Left lung (tissue), 10 donors: ENCODE results near the gene TOP2A. TPM values are rescaled to one million over a fixed set of nuclear protein-coding genes. Genes with fewer than 3 reads are reported as not detected.
"Not testable (repeated sequence)": the region's sequence is repeated elsewhere in the genome, so short reads cannot be mapped to it uniquely, and the experiment has no call there.

Source experiments
- ATAC-seq: fragments of 200-7000 bp; cut with Tn5 transposase; one replicate; pipeline ENCODE4 v1.9.1; 2020; ENCODE audit warnings: moderate library complexity
- DNase-seq, 4 donors: peaks; one replicate each; pipeline ENCODE4 v3.0.0-alpha.2; 2013 to 2020
- H3K27ac ChIP-seq, 2 donors: fragments of 200-600 bp; sonication (generic) in 1 of 2; one replicate each; pipeline versions ENCODE4 v1.5.0 to v1.8.0; 2020 to 2021
- H3K27me3 ChIP-seq, 2 donors: fragments of 200-600 bp; sonication (generic) in 1 of 2; one replicate each; pipeline versions ENCODE4 v1.5.0 to v1.8.0; 2020 to 2021
- H3K36me3 ChIP-seq, 2 donors: fragments of 200-600 bp; sonication (generic) in 1 of 2; one replicate each; pipeline versions ENCODE4 v1.5.0 to v1.8.0; 2020 to 2021
- H3K4me1 ChIP-seq, 2 donors: fragments of 200-600 bp; one replicate each; pipeline ENCODE4 v1.8.0; 2021
- H3K4me3 ChIP-seq, 2 donors: fragments of 200-600 bp; sonication (generic) in 1 of 2; one replicate each; pipeline versions ENCODE4 v1.5.0 to v1.8.0; 2020 to 2021; ENCODE audit warnings: mild to moderate bottlenecking in 1 of 2
- H3K9me3 ChIP-seq, 2 donors: fragments of 200-600 bp; sonication (generic) in 1 of 2; one replicate each; pipeline versions ENCODE4 v1.5.0 to v1.8.0; 2020 to 2021
- intact Hi-C, 2 donors: fragments of 100-400 bp; cut with DNase I; formaldehyde crosslinking; loops; one replicate each; pipeline versions ENCODE4 v1.11.2 to v1.14.2; 2022
- polyA plus RNA-seq, 6 donors: library from polyadenylated mRNA; unstranded; fragments of 120-200 nt; gene quantifications; one replicate each; pipeline ENCODE4 v1.2.1, GENCODE V29; 2013; ENCODE audit not compliant: insufficient read length in 6 of 6
- total RNA-seq, 2 donors: library from RNA; stranded (reverse); fragmentation: NEBNext Ultra II Directional; extraction: Animal tissue kit (Norgen Biotek cat#: 25700); gene quantifications; one replicate each; pipeline ENCODE4 v1.2.1, GENCODE V29; 2021
- TF ChIP-seq, protein P1 (sequence below), 2 donors: fragments of 200-600 bp; sonication (generic) in 1 of 2; IDR thresholded peaks; one replicate each; pipeline versions ENCODE4 v1.5.0 to v1.8.0; 2021; ENCODE audit warnings: antibody characterized with exemption in 2 of 2
- donor health status: DM: no; HTN: yes; CAD: no.
- donor health status: DM: no; HTN: no; CAD: no.

The TOP2A gene
- total and polyA plus RNA-seq, 8 donors, result 18.1 to 314 (median 139) TPM

DNA sequence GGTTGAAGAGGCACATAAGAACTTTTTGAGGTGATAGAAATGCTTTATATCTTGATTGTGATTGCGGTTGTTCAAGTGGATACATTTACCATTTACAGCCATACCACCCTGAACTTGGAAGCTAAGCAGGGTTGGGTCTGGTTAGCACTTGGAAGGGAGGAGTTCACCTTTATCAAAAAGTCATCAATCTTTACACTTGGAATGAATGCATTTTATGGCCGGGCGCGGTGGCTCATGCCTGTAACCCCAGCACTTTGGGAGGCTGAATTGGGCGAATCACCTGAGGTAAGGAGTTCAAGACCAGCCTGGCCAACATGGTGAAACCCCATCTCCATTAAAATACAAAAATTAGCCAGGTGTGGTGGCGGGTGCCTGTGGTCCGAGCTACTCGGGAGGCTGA is 43.7 kb downstream of the TOP2A start:
- ATAC-seq (no peak), DNase-seq (no peak)
- H3K27ac ChIP-seq, result no peak overlapping the region
- TF ChIP-seq, protein P1, sequence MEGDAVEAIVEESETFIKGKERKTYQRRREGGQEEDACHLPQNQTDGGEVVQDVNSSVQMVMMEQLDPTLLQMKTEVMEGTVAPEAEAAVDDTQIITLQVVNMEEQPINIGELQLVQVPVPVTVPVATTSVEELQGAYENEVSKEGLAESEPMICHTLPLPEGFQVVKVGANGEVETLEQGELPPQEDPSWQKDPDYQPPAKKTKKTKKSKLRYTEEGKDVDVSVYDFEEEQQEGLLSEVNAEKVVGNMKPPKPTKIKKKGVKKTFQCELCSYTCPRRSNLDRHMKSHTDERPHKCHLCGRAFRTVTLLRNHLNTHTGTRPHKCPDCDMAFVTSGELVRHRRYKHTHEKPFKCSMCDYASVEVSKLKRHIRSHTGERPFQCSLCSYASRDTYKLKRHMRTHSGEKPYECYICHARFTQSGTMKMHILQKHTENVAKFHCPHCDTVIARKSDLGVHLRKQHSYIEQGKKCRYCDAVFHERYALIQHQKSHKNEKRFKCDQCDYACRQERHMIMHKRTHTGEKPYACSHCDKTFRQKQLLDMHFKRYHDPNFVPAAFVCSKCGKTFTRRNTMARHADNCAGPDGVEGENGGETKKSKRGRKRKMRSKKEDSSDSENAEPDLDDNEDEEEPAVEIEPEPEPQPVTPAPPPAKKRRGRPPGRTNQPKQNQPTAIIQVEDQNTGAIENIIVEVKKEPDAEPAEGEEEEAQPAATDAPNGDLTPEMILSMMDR (IDR thresholded peaks at IDR 0.05), result no peak
- intact Hi-C loops, result no loop called here
- no peaks in the 10 kb centered on the region for H3K4me1 ChIP-seq
- no peaks in the 10 kb centered on the region for H3K27me3 ChIP-seq
- H3K4me3 ChIP-seq, result no peak overlapping the region
- H3K9me3 ChIP-seq, result no peaks in the 10 kb centered on the region
- H3K36me3 ChIP-seq, result no peaks in the 10 kb centered on the region

- Histone ChIP-seq H3K4me1 (no peaks in the 10 kb centered on the region), H3K27me3 (no peaks in the 10 kb centered on the region), H3K4me3 (no peak overlapping the region), H3K27ac (no peak overlapping the region), H3K36me3 (no peaks in the 10 kb centered on the region), H3K9me3 (no peaks in the 10 kb centered on the region)
- ATAC-seq (peak; percentile 32), DNase-seq (no peak)
- intact Hi-C loops, result no loop called here
- TF ChIP-seq, protein P1 (IDR thresholded peaks at IDR 0.05), result no peak
Observed at GRCh38 chr17:40373324-40373723, 44.4 kb downstream of the TOP2A start.

DNA sequence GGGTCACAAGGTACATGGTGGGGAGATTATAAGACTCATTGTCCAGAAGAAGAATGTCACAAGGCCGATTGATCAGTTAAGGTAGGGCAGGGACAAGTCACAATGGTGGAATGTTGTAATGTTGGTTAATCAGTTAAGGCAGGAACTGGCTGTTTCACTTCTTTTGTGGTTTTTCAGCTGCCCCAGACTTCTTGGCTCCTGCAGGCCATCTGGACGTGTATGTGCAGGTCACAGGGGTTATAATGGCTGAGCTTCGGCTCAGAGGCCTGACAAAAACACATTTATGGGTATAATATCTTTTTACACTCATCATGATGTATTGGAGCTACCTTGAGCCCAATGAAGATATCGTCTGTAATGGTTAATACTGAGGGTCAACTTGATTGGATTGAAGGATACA is 45.1 kb downstream of the TOP2A start:
- DNase-seq, H3K4me3 ChIP-seq, H3K36me3 ChIP-seq, H3K4me1 ChIP-seq, H3K27me3 ChIP-seq, ATAC-seq, H3K9me3 ChIP-seq, H3K27ac ChIP-seq, intact Hi-C loops: not testable (repeated sequence)

GRCh38 chr17:40372031-40372430 is 45.7 kb downstream of the TOP2A start:
- Histone ChIP-seq H3K4me3 (no peak overlapping the region), H3K4me1 (no peaks in the 10 kb centered on the region), H3K27ac (no peak overlapping the region), H3K27me3 (no peaks in the 10 kb centered on the region), H3K9me3 (no peaks in the 10 kb centered on the region), H3K36me3 (no peaks in the 10 kb centered on the region)
- TF ChIP-seq, protein P1 (IDR thresholded peaks at IDR 0.05), result no peak
- no peak for DNase-seq
- ATAC-seq, result no peak
- intact Hi-C loops, result no loop called here

DNA sequence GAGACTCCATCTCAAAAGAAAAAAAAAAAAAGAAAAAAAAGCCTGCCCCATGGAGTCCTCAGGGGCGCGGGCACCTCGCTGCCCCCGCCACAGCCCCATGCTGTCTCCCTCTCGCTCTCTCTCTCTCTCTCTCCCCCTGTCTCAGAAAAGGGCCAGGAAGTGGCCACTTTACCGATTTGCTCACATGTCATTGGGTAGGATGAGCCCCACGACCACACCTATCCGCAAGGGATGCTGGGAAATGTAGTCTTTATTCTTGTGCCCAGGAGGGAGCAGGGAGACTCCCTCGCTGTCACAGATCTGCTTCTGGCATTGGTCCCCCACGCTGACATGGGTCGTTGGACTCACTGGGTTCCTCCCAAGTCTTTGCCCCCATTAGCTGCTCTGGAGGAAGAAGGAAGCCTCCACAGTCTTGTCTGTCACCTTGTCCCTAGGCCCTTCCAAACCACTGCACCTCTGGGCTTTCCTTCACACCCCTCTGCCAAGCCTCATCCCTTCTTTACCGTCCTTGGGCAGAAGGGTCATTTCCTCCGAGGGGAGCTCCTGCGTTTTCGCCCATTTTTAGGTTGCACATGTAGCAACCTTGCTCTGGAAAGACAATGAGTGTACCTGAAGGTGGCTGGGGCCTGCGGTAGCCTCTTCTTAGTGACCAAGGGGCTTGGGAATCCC is 46.3 kb downstream of the TOP2A start:
- no peak overlapping the region for H3K4me3 ChIP-seq
- no peaks in the 10 kb centered on the region for H3K4me1 ChIP-seq
- TF ChIP-seq, protein P1 (IDR thresholded peaks at IDR 0.05), result no peak
- ATAC-seq (peak; percentile 24), DNase-seq (no peak)
- H3K27ac ChIP-seq, result no peak overlapping the region
- no peaks in the 10 kb centered on the region for H3K9me3 ChIP-seq
- H3K27me3 ChIP-seq, result no peaks in the 10 kb centered on the region
- intact Hi-C loops, result no loop called here
- H3K36me3 ChIP-seq, result no peaks in the 10 kb centered on the region

DNA sequence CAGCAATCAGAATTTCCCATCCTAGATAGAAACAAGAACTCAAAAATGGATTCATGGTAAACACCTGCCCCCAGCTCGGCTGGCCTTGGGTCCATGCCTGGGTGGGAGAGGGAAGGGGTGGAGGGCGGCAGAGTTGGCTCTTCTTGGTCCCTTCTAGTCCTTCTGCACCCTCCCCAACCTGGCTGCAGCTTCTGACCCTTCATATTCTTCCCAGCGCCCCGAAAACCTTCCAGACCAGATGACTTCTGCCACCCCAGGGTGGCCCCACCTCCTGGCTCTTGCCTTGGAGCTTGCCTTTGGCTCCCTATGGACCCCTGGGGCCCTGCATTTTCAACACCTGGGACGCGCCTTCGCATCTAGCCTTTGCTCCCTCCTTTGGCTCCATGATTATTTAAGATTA is 47.8 kb downstream of the TOP2A start:
- Histone ChIP-seq H3K9me3 (no peaks in the 10 kb centered on the region), H3K27ac (no peak overlapping the region), H3K27me3 (no peaks in the 10 kb centered on the region), H3K4me1 (no peaks in the 10 kb centered on the region), H3K36me3 (no peaks in the 10 kb centered on the region), H3K4me3 (no peak overlapping the region)
- TF ChIP-seq, protein P1 (IDR thresholded peaks at IDR 0.05), result no peak
- DNase-seq (no peak), ATAC-seq (no peak)
- intact Hi-C loops, result no loop called here

- H3K36me3 ChIP-seq, DNase-seq, H3K9me3 ChIP-seq, intact Hi-C loops, ATAC-seq, H3K27ac ChIP-seq, H3K4me3 ChIP-seq: not testable (repeated sequence)
- Histone ChIP-seq H3K4me1 (peaks cover 0 to 22% of the 10 kb centered on the region in 2 donors), H3K27me3 (peaks cover 0 to 18% of the 10 kb centered on the region in 2 donors)
Observed at GRCh38 chr17:40367728-40368127, 50.0 kb downstream of the TOP2A start.
